ENCODE data around the gene RCL1.

- no peak for TF ChIP-seq POLR2A (IDR thresholded peaks at IDR 0.05)
- no peak for TF ChIP-seq CTCF (IDR thresholded peaks at IDR 0.05)
These were observed 11.3 kb upstream of the RCL1 start for GRCh38 chr9:4781408-4781807.

Measured in uterus (tissue), 2 donors.